Panc1 (cell line): ENCODE measurements around the gene MED12L. TPM values are rescaled to one million over a fixed set of nuclear protein-coding genes. Genes with fewer than 3 reads are reported as not detected.
A peak's percentile ranks its signal among the peaks of the same experiment; 100 is the strongest.

Experiments
- ATAC-seq: fragments of 200-7000 bp; cut with Tn5 transposase; 2 replicates; pipeline ENCODE4 v1.9.1; 2020; ENCODE audit warnings: mild to moderate bottlenecking, moderate library complexity
- BruUV-seq: library from RNA; stranded (reverse); fragments of 400-500 nt; replicated peaks from 2 replicates; lab custom pipeline; 2021; lab: Mats Ljungman, UMichigan
- CTCF ChIA-PET: fragments of 300-600 bp; sonication (Branson Sonifier 250); formaldehyde crosslinking; loops from one replicate; lab custom pipeline; 2022; ENCODE audit warnings: antibody characterized with exemption; lab: Charles Lee
- POLR2A ChIA-PET: fragments of 300-600 bp; sonication (Branson Sonifier 250); formaldehyde crosslinking; loops from one replicate; lab custom pipeline; 2022; ENCODE audit warnings: antibody characterized with exemption; lab: Charles Lee
- DNase-seq: peaks from one replicate; pipeline ENCODE4 v3.0.0-alpha.2; 2010; ENCODE audit warnings: low read depth, low spot score
- H3K27ac ChIP-seq: 2 replicates; pipeline ENCODE4 v1.5.1; 2011; ENCODE audit warnings: mild to moderate bottlenecking, low read length, inconsistent platforms
- H3K27me3 ChIP-seq: fragments of 200-500 bp; sonication (Bioruptor generic); 2 replicates; pipeline ENCODE4 v1.6.0; 2014; ENCODE audit warnings: low read length, inconsistent platforms; ENCODE audit not compliant: control insufficient read depth, insufficient read depth
- H3K36me3 ChIP-seq: fragments of 200-500 bp; sonication (Bioruptor generic); 2 replicates; pipeline ENCODE4 v1.5.1; 2014; ENCODE audit warnings: inconsistent platforms, mild to moderate bottlenecking, low read length, moderate library complexity; ENCODE audit not compliant: control insufficient read depth, insufficient read depth
- H3K4me1 ChIP-seq: 2 replicates; pipeline ENCODE4 v1.5.1; 2011; ENCODE audit warnings: inconsistent platforms, mild to moderate bottlenecking, low read length, moderate library complexity; ENCODE audit not compliant: control insufficient read depth, insufficient read depth
- H3K4me3 ChIP-seq, 2 experiments: 2 replicates each; pipeline ENCODE4 v1.5.1; 2011 to 2012; ENCODE audit warnings: low read depth in 2 of 2, low read length in 2 of 2, mild to moderate bottlenecking in 2 of 2, inconsistent platforms in 1 of 2, moderate library complexity in 1 of 2
- H3K9me3 ChIP-seq: fragments of 200-500 bp; sonication (Bioruptor generic); 2 replicates; pipeline ENCODE4 v1.5.1; 2014; ENCODE audit warnings: low read depth, mild to moderate bottlenecking, inconsistent platforms, low read length, moderate library complexity; ENCODE audit not compliant: control insufficient read depth, insufficient read depth
- POLR2AphosphoS5 ChIP-seq: IDR thresholded peaks from 2 replicates; pipeline ENCODE4 v1.6.1; 2012; ENCODE audit warnings: mild to moderate bottlenecking, low read depth, low read length, moderate library complexity
- REST ChIP-seq, 2 experiments: IDR thresholded peaks; 2 replicates each; pipeline ENCODE4 v1.6.1; 2011 to 2012; ENCODE audit warnings: low read depth in 2 of 2, control low read depth in 1 of 2, low read length in 1 of 2, mild to moderate bottlenecking in 1 of 2, moderate library complexity in 1 of 2; ENCODE audit not compliant: insufficient read depth in 1 of 2
- SIN3A ChIP-seq: IDR thresholded peaks from 2 replicates; pipeline ENCODE4 v1.6.1; 2012; ENCODE audit warnings: low read depth, mild to moderate bottlenecking, low read length, moderate library complexity, borderline replicate concordance; ENCODE audit not compliant: insufficient read depth
- TCF7L2 ChIP-seq: IDR thresholded peaks from 2 replicates; pipeline ENCODE4 v1.6.1; 2011; ENCODE audit warnings: mild to moderate bottlenecking, low read depth, low read length, inconsistent platforms
- in situ Hi-C: cut with HindIII; loops from 2 replicates; pipeline ENCODE4 v1.10.0; 2016; ENCODE audit warnings: low sequenced_read_pairs, low pct_unique_long_range_greater_than_20kb
- intact Hi-C: fragments of 100-400 bp; cut with micrococcal nuclease; formaldehyde crosslinking; loops from one replicate; pipeline ENCODE4 v1.10.0; 2022; ENCODE audit not compliant: unreplicated experiment
- total RNA-seq: library from RNA; stranded (reverse); gene quantifications from one replicate; pipeline ENCODE4 v1.2.1, GENCODE V29; 2021; ENCODE audit not compliant: unreplicated experiment
- TF ChIP-seq, protein P1 (sequence below): fragments of 450-650 bp; IDR thresholded peaks from 2 replicates; pipeline ENCODE4 v1.5.1; 2017; ENCODE audit warnings: mild to moderate bottlenecking

MED12L gene
- total RNA-seq, 1 experiment from 2014 or later = 2.8 TPM

GRCh38 chr3:151281671-151282324, 196.3 kb downstream of the MED12L start:
- no peaks in the 10 kb centered on the region for H3K4me1 ChIP-seq
- H3K36me3 ChIP-seq = no peaks in the 10 kb centered on the region
- TF ChIP-seq SIN3A (no peak), POLR2AphosphoS5 (no peak), TCF7L2 (no peak), REST (IDR thresholded peaks at IDR 0.05; ENCODE audit: insufficient read depth in 1 of 2, low read depth in 2 of 2, low read length in 1 of 2) (no peak)
- TF ChIP-seq, protein P1, sequence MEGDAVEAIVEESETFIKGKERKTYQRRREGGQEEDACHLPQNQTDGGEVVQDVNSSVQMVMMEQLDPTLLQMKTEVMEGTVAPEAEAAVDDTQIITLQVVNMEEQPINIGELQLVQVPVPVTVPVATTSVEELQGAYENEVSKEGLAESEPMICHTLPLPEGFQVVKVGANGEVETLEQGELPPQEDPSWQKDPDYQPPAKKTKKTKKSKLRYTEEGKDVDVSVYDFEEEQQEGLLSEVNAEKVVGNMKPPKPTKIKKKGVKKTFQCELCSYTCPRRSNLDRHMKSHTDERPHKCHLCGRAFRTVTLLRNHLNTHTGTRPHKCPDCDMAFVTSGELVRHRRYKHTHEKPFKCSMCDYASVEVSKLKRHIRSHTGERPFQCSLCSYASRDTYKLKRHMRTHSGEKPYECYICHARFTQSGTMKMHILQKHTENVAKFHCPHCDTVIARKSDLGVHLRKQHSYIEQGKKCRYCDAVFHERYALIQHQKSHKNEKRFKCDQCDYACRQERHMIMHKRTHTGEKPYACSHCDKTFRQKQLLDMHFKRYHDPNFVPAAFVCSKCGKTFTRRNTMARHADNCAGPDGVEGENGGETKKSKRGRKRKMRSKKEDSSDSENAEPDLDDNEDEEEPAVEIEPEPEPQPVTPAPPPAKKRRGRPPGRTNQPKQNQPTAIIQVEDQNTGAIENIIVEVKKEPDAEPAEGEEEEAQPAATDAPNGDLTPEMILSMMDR = no peak
- no peak overlapping the region for H3K27ac ChIP-seq
- in situ Hi-C loops = no loop called here
- BruUV-seq = no TSS peak
- H3K27me3 ChIP-seq = no peaks in the 10 kb centered on the region; the same call in 1 of the 2 replicates
- no peaks in the 10 kb centered on the region for H3K9me3 ChIP-seq
- intact Hi-C loops = no loop called here
- no peak overlapping the region for H3K4me3 ChIP-seq
- CTCF ChIA-PET = interaction anchor here (0.6 to 1.2 kb wide), 3 partner anchors 52 to 54 kb away, joined by 3 to 9 read pairs (median 7); no protein-coding TSS in a partner anchor
- no peak for ATAC-seq
- no peak for DNase-seq
- POLR2A ChIA-PET = no interaction called here

- CTCF ChIA-PET = interaction anchor here (0.5 kb wide), 1 partner anchor 119 kb away, joined by 3 read pairs; no protein-coding TSS in a partner anchor
- BruUV-seq = no TSS peak
- in situ Hi-C loops = no loop called here
Measured at GRCh38 chr3:151282921-151283320, 197.5 kb downstream of the MED12L start.

More at GRCh38 chr3:151282921-151283320, 197.5 kb downstream of the MED12L start:
- Histone ChIP-seq H3K27me3 (no peaks in the 10 kb centered on the region; the same call in 1 of the 2 replicates), H3K36me3 (no peaks in the 10 kb centered on the region), H3K9me3 (no peaks in the 10 kb centered on the region), H3K27ac (no peak overlapping the region), H3K4me3 (no peak overlapping the region), H3K4me1 (no peaks in the 10 kb centered on the region)
- peak; percentile 24 for DNase-seq
- peak; percentile 78 for ATAC-seq
- no peak for TF ChIP-seq REST (IDR thresholded peaks at IDR 0.05; ENCODE audit: insufficient read depth in 1 of 2, low read depth in 2 of 2, low read length in 1 of 2)
- TF ChIP-seq, protein P1 = peak; percentile 71; the same call in 1 of the 2 replicates
- intact Hi-C loops = loop anchor here (1.0 kb wide), 2 partner anchors 56 to 115 kb away; no protein-coding TSS in a partner anchor
- POLR2A ChIA-PET = no interaction called here
